Upper lobe of right lung (tissue), 1 donor: ENCODE measurements around the gene TMC3. TPM values are rescaled to one million over a fixed set of nuclear protein-coding genes. Genes with fewer than 3 reads are reported as not detected.

Source experiments
- ATAC-seq: fragments of 200-7000 bp; cut with Tn5 transposase; one replicate; pipeline ENCODE4 v1.9.1; 2020; ENCODE audit warnings: mild to moderate bottlenecking, moderate library complexity
- DNase-seq: peaks from one replicate; pipeline ENCODE4 v3.0.0-alpha.2; 2020
- H3K27ac ChIP-seq: fragments of 200-600 bp; one replicate; pipeline ENCODE4 v1.8.0; 2022
- H3K27me3 ChIP-seq: fragments of 200-600 bp; one replicate; pipeline ENCODE4 v1.8.0; 2022; ENCODE audit warnings: mild to moderate bottlenecking
- H3K36me3 ChIP-seq: fragments of 200-600 bp; one replicate; pipeline ENCODE4 v1.8.0; 2022
- H3K4me1 ChIP-seq: fragments of 200-600 bp; one replicate; pipeline ENCODE4 v1.8.0; 2022
- H3K4me3 ChIP-seq: fragments of 200-600 bp; one replicate; pipeline ENCODE4 v1.8.0; 2022; ENCODE audit warnings: mild to moderate bottlenecking
- H3K9me3 ChIP-seq: fragments of 200-600 bp; one replicate; pipeline ENCODE4 v1.8.0; 2022
- intact Hi-C: fragments of 100-400 bp; cut with DNase I; formaldehyde crosslinking; loops from one replicate; pipeline ENCODE4 v1.11.0; 2022
- total RNA-seq: library from RNA; stranded (reverse); fragmentation: NEBNext Ultra II Directional; extraction: Animal tissue kit (Norgen Biotek cat#: 25700); gene quantifications from one replicate; pipeline ENCODE4 v1.2.1, GENCODE V29; 2021
- TF ChIP-seq, protein P1 (sequence below): fragments of 200-600 bp; IDR thresholded peaks from one replicate; pipeline ENCODE4 v1.8.0; 2022; ENCODE audit warnings: antibody characterized with exemption
- donor health status: DM: no; HTN: yes; CAD: no; lungs with severe emphysema.

TMC3 gene
- total RNA-seq, 1 donor from 2014 or later: not detected

DNA sequence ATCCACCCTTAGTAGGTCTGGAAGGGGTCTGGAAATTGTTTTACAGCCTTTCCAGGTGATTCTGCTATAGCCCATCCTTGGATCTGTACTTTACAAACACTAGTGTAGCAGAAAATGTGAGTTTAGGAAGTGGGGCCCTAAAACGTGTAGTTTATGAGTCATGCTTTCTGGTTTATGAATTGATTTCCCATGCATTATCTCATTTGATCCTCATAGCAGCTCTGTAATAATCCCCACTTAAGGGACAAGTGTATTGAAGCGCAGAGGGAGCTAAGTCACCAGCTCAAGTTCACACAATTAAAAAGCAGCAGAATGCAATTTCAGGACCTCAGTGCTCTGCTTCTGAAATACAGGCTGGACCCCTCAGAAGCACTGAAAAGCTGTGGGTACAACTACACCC, 27.4 kb downstream of the TMC3 start:
- Histone ChIP-seq H3K9me3 (no peaks in the 10 kb centered on the region), H3K27ac (no peak overlapping the region), H3K27me3 (no peaks in the 10 kb centered on the region), H3K36me3 (no peaks in the 10 kb centered on the region), H3K4me1 (no peaks in the 10 kb centered on the region), H3K4me3 (no peak overlapping the region)
- intact Hi-C loops: no loop called here
- TF ChIP-seq, protein P1, sequence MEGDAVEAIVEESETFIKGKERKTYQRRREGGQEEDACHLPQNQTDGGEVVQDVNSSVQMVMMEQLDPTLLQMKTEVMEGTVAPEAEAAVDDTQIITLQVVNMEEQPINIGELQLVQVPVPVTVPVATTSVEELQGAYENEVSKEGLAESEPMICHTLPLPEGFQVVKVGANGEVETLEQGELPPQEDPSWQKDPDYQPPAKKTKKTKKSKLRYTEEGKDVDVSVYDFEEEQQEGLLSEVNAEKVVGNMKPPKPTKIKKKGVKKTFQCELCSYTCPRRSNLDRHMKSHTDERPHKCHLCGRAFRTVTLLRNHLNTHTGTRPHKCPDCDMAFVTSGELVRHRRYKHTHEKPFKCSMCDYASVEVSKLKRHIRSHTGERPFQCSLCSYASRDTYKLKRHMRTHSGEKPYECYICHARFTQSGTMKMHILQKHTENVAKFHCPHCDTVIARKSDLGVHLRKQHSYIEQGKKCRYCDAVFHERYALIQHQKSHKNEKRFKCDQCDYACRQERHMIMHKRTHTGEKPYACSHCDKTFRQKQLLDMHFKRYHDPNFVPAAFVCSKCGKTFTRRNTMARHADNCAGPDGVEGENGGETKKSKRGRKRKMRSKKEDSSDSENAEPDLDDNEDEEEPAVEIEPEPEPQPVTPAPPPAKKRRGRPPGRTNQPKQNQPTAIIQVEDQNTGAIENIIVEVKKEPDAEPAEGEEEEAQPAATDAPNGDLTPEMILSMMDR: no peak
- no peak for ATAC-seq
- DNase-seq: no peak

GRCh38 chr15:81343371-81343770, 30.6 kb downstream of the TMC3 start:
- no peaks in the 10 kb centered on the region for H3K36me3 ChIP-seq
- H3K27ac ChIP-seq: no peak overlapping the region
- no peak for ATAC-seq
- TF ChIP-seq, protein P1: no peak
- intact Hi-C loops: no loop called here
- H3K4me3 ChIP-seq: no peak overlapping the region
- no peaks in the 10 kb centered on the region for H3K4me1 ChIP-seq
- no peak for DNase-seq
- H3K27me3 ChIP-seq: no peaks in the 10 kb centered on the region
- H3K9me3 ChIP-seq: no peaks in the 10 kb centered on the region

DNA sequence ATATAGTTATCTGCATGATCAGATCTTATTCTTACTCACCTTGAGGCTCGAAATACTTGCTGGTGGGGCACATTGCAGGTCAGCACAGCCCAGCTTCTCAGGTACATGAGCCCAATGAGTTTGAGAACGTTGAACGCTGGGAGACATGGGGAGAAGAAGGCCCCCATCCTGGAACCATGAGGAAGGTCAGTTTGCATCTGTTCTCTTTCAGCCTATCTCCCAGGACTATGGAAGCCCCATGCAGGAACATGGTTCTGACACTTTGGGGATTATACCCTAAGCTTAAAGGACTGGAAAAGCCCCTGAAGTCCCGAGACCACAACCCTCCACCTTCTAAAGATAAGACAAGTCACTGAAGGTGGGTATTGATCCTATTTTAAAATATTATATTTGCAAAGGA, 32.7 kb downstream of the TMC3 start:
- TF ChIP-seq, protein P1: no peak
- H3K4me1 ChIP-seq: no peaks in the 10 kb centered on the region
- ATAC-seq (no peak), DNase-seq (no peak)
- H3K36me3 ChIP-seq: no peaks in the 10 kb centered on the region
- H3K27ac ChIP-seq: no peak overlapping the region
- no peak overlapping the region for H3K4me3 ChIP-seq
- H3K27me3 ChIP-seq: no peaks in the 10 kb centered on the region
- intact Hi-C loops: no loop called here
- H3K9me3 ChIP-seq: no peaks in the 10 kb centered on the region

- Histone ChIP-seq H3K27me3 (no peaks in the 10 kb centered on the region), H3K27ac (no peak overlapping the region), H3K4me1 (no peaks in the 10 kb centered on the region), H3K36me3 (no peaks in the 10 kb centered on the region), H3K4me3 (no peak overlapping the region), H3K9me3 (no peaks in the 10 kb centered on the region)
- ATAC-seq (no peak), DNase-seq (no peak)
- intact Hi-C loops: loop anchor here (10.0 kb wide), 1 partner anchor 55 kb away; no protein-coding TSS in a partner anchor
- TF ChIP-seq, protein P1: no peak
These were observed 34.2 kb downstream of the TMC3 start for GRCh38 chr15:81339851-81340250.

DNA sequence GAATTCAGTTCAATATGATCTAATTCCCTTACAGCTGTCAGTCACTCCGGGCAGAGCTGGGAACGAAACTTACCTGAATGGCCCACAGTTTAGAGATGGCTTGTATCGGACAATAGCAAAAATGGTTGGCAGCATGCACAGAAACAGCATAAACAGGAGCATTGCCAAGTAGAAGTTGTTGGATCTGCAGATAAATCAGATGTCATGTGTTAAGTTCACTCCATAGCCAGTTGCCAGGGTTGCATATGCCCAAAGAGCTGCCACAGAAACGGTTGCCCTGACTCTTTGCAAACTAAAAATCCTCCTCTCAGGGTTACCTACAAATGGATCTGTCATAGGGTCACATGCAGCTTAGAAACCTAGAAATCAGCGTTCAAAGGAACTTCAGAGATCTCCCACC, 34.7 kb downstream of the TMC3 start:
- no peak for ATAC-seq
- intact Hi-C loops: loop anchor here (10.0 kb wide), 1 partner anchor 55 kb away; no protein-coding TSS in a partner anchor
- Histone ChIP-seq H3K9me3 (no peaks in the 10 kb centered on the region), H3K27ac (no peak overlapping the region), H3K4me1 (no peaks in the 10 kb centered on the region), H3K4me3 (no peak overlapping the region), H3K36me3 (no peaks in the 10 kb centered on the region), H3K27me3 (no peaks in the 10 kb centered on the region)
- no peak for DNase-seq
- TF ChIP-seq, protein P1: no peak
